ENCODE measurements around the gene CALR. TPM values are rescaled to one million over a fixed set of nuclear protein-coding genes. Genes with fewer than 3 reads are reported as not detected.

Gene CALR
- total RNA-seq, 2 donors from 2014 or later, result 873 to 1,303 TPM

DNA sequence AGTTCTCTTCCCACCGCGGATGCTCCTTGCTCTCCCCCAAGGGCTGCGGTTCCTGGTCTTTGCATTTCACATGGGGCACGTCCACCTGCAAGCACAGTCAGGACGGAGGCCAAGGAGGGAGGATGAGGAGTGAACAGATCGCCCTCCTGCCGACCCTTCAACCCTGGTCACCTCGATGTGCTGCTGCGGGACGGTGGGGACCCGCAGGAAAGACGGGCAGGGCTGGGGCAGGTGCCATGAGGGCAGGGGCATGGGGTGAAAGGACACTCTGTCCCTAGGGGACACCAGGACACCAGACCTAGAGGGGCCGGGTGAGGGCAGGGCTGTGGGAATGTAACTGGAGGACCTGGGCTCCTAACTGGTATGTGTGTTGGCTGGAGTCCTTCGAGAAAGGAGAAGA lies 20.2 kb upstream of the CALR start:
- peaks cover 13% of the 10 kb centered on the region for H3K36me3 ChIP-seq (ENCODE audit: control insufficient read depth, insufficient read depth, low read length)
- Mint-ChIP-seq H3K27me3 (ENCODE audit: insufficient read depth) (peaks cover 13% of the 10 kb centered on the region), H3K36me3 (ENCODE audit: low read depth) (peaks cover 16% of the 10 kb centered on the region), H3K27ac (no peak overlapping the region), H3K4me3 (no peak overlapping the region), H3K4me1 (peaks cover 11% of the 10 kb centered on the region), H3K9me3 (peaks cover 10% of the 10 kb centered on the region)
- no peaks in the 10 kb centered on the region for H3K9me3 ChIP-seq (ENCODE audit: control insufficient read depth, low read length)
- H3K4me3 ChIP-seq (ENCODE audit: low read length), result no peak overlapping the region
- TF ChIP-seq, protein P1, sequence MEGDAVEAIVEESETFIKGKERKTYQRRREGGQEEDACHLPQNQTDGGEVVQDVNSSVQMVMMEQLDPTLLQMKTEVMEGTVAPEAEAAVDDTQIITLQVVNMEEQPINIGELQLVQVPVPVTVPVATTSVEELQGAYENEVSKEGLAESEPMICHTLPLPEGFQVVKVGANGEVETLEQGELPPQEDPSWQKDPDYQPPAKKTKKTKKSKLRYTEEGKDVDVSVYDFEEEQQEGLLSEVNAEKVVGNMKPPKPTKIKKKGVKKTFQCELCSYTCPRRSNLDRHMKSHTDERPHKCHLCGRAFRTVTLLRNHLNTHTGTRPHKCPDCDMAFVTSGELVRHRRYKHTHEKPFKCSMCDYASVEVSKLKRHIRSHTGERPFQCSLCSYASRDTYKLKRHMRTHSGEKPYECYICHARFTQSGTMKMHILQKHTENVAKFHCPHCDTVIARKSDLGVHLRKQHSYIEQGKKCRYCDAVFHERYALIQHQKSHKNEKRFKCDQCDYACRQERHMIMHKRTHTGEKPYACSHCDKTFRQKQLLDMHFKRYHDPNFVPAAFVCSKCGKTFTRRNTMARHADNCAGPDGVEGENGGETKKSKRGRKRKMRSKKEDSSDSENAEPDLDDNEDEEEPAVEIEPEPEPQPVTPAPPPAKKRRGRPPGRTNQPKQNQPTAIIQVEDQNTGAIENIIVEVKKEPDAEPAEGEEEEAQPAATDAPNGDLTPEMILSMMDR (conservative IDR thresholded peaks at IDR 0.05), result no peak
- no peak for DNase-seq
- H3K9ac ChIP-seq (ENCODE audit: extremely low read depth, low read length, poor library complexity, severe bottlenecking), result no peak overlapping the region
- H3K27me3 ChIP-seq (ENCODE audit: control insufficient read depth, insufficient read depth, low read length, poor library complexity, severe bottlenecking), result no peaks in the 10 kb centered on the region
- no peak overlapping the region for H3K27ac ChIP-seq (ENCODE audit: low read depth, low read length)
- WGBS, 2 experiments (ENCODE audit: insufficient coverage in 1 of 2, insufficient read length in 1 of 2), result 89 to 97% methylated on average over 5 to 14 of the region's 14 CpGs
- H3K4me1 ChIP-seq (ENCODE audit: control insufficient read depth, insufficient read depth, low read length), result peaks cover 2% of the 10 kb centered on the region

DNA sequence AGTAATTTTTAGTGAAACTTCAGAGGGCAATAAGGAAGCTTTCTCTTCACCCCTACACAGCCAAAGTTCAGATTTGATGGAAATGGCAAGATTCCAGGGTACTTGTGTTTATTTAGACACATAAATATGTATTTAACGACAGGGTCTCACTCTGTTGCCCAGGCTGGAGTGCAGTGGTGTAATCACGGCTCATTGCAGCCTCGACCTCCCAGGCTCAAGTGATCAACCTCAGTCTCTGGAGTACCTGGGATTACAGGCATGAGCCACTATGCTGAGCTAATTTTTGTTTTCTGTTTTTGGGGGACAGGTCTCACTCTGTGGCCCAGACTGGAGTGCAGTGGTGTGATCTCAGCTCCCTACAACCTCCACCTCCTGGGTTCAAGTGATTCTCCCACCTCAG lies 17.4 kb upstream of the CALR start:
- H3K4me1 ChIP-seq (ENCODE audit: control insufficient read depth, insufficient read depth, low read length), result no peaks in the 10 kb centered on the region
- peaks cover 10% of the 10 kb centered on the region for H3K9me3 Mint-ChIP-seq
- H3K4me3 ChIP-seq (ENCODE audit: low read length), result no peak overlapping the region
- no peak overlapping the region for H3K27ac Mint-ChIP-seq
- no peaks in the 10 kb centered on the region for H3K4me1 Mint-ChIP-seq
- DNase-seq, result no peak
- no peaks in the 10 kb centered on the region for H3K27me3 ChIP-seq (ENCODE audit: control insufficient read depth, insufficient read depth, low read length, poor library complexity, severe bottlenecking)
- 93% methylated on average over 3 of the region's 3 CpGs for WGBS, 2 experiments (ENCODE audit: insufficient coverage in 1 of 2, insufficient read length in 1 of 2)
- TF ChIP-seq, protein P1 (conservative IDR thresholded peaks at IDR 0.05), result no peak
- H3K9ac ChIP-seq (ENCODE audit: extremely low read depth, low read length, poor library complexity, severe bottlenecking), result no peak overlapping the region
- H3K9me3 ChIP-seq (ENCODE audit: control insufficient read depth, low read length), result no peaks in the 10 kb centered on the region
- no peak overlapping the region for H3K4me3 Mint-ChIP-seq
- H3K27ac ChIP-seq (ENCODE audit: low read depth, low read length), result no peak overlapping the region
- H3K36me3 ChIP-seq (ENCODE audit: control insufficient read depth, insufficient read depth, low read length), result peaks cover 33% of the 10 kb centered on the region
- peaks cover 13% of the 10 kb centered on the region for H3K27me3 Mint-ChIP-seq (ENCODE audit: insufficient read depth)
- H3K36me3 Mint-ChIP-seq (ENCODE audit: low read depth), result peaks cover 36% of the 10 kb centered on the region

DNA sequence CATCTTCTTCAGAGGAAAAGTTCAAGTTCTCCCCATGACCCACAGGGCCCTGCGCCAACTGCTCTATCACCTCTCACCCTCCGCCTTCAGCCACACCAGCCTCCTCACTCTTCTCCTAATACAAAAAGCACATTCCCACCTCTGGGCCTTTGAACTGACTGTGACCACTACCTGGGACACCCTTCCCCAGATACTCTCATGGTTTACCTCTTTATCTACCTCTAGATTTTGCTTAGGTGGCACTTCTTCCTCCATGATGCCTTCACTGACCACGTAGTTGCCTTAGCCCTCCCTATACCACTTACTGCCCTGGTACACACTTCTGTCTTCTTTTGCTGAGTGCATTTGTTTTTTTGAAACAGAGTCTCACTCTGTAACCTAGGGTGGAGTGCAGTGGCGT lies 15.4 kb upstream of the CALR start:
- Histone ChIP-seq H3K36me3 (ENCODE audit: control insufficient read depth, insufficient read depth, low read length) (peaks cover 47% of the 10 kb centered on the region), H3K9me3 (ENCODE audit: control insufficient read depth, low read length) (no peaks in the 10 kb centered on the region), H3K27ac (ENCODE audit: low read depth, low read length) (no peak overlapping the region), H3K9ac (ENCODE audit: extremely low read depth, low read length, poor library complexity, severe bottlenecking) (no peak overlapping the region), H3K27me3 (ENCODE audit: control insufficient read depth, insufficient read depth, low read length, poor library complexity, severe bottlenecking) (no peaks in the 10 kb centered on the region), H3K4me3 (ENCODE audit: low read length) (no peak overlapping the region), H3K4me1 (ENCODE audit: control insufficient read depth, insufficient read depth, low read length) (no peaks in the 10 kb centered on the region)
- Mint-ChIP-seq H3K27me3 (ENCODE audit: insufficient read depth) (peaks cover 11% of the 10 kb centered on the region), H3K27ac (no peak overlapping the region), H3K4me3 (no peak overlapping the region), H3K36me3 (ENCODE audit: low read depth) (peaks cover 50% of the 10 kb centered on the region), H3K4me1 (no peaks in the 10 kb centered on the region), H3K9me3 (peaks cover 10% of the 10 kb centered on the region)
- TF ChIP-seq, protein P1 (conservative IDR thresholded peaks at IDR 0.05), result no peak
- WGBS, 2 experiments (ENCODE audit: insufficient coverage in 1 of 2, insufficient read length in 1 of 2), result 91 to 95% methylated on average over 3 to 4 of the region's 4 CpGs
- no peak for DNase-seq

All from endodermal cell (in vitro differentiated cells).